Measurements from ENCODE around the gene GABPB2.

DNA sequence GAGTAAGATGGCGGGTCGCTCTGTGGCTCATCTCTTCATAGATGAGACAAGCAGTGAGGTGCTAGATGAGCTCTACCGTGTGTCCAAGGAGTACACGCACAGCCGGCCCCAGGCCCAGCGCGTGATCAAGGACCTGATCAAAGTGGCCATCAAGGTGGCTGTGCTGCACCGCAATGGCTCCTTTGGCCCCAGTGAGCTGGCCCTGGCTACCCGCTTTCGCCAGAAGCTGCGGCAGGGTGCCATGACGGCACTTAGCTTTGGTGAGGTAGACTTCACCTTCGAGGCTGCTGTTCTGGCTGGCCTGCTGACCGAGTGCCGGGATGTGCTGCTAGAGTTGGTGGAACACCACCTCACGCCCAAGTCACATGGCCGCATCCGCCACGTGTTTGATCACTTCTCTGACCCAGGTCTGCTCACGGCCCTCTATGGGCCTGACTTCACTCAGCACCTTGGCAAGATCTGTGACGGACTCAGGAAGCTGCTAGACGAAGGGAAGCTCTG lies 88.2 kb downstream of the GABPB2 start:
- TF ChIP-seq, protein P1, sequence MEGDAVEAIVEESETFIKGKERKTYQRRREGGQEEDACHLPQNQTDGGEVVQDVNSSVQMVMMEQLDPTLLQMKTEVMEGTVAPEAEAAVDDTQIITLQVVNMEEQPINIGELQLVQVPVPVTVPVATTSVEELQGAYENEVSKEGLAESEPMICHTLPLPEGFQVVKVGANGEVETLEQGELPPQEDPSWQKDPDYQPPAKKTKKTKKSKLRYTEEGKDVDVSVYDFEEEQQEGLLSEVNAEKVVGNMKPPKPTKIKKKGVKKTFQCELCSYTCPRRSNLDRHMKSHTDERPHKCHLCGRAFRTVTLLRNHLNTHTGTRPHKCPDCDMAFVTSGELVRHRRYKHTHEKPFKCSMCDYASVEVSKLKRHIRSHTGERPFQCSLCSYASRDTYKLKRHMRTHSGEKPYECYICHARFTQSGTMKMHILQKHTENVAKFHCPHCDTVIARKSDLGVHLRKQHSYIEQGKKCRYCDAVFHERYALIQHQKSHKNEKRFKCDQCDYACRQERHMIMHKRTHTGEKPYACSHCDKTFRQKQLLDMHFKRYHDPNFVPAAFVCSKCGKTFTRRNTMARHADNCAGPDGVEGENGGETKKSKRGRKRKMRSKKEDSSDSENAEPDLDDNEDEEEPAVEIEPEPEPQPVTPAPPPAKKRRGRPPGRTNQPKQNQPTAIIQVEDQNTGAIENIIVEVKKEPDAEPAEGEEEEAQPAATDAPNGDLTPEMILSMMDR (conservative IDR thresholded peaks at IDR 0.05; ENCODE audit: low read depth, low read length): no peak
- TF ChIP-seq EZH2phosphoT487 (IDR thresholded peaks at IDR 0.05; ENCODE audit: borderline replicate concordance, low read length): no peak

Data from PC-3 (cell line).